Activated CD4-positive, CD25-positive, alpha-beta regulatory T cell treated with anti-CD3 and anti-CD28 coated beads, Interleukin-2, amount 50 U/mL, for 72 hours (primary cell): ENCODE results near the gene COL4A4.

ENCODE experiments used
- DNase-seq: peaks from one replicate; pipeline ENCODE4 v3.0.0; 2021

Gene COL4A4

DNA sequence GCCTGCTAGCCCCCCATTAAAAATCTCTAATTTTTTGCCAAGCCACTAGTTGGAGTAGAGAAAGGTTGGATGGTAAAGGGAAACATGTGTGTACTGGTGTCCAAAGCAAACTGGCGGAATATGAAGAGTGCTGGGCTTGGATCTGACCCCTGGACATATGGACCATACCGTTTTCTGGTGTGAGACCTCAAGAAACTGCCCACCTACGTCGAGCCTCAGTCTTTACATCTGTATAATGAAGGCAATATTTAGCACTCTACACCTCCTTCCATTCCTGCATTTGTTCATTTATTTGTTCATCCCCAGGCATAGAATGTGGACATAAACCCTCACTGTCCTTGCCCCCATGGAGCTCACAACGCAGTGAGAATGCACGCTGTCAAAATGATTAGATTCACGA lies 185.7 kb downstream of the COL4A4 start:
- DNase-seq, result no peak

- DNase-seq, result no peak
These were observed 186.2 kb downstream of the COL4A4 start for GRCh38 chr2:226977775-226978190.

DNA sequence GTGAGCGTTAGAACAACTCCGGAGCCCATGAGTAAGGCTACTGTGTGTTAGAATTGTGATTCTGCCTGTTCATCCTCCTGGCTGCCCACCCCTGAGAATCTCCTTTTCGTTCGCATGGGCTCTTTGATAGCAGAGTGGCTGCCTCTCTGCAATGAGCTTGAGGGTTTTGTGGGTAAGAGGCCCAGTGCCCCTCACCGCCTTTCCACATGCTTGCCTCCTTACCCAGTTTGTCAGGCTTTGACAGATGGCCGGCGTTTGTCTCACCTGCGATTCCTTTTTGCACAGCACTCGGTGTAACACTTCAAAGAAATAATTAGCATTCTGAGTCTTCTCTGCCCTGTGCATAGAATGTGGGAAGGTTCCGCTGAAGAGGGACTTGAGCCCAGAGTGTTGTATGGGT lies 190.2 kb downstream of the COL4A4 start:
- no peak for DNase-seq

GRCh38 chr2:226971770-226972169 lies 192.2 kb downstream of the COL4A4 start:
- DNase-seq, result no peak

- DNase-seq, result no peak
These were observed 192.9 kb downstream of the COL4A4 start for GRCh38 chr2:226971084-226971483.

- no peak for DNase-seq
These were observed 193.6 kb downstream of the COL4A4 start for GRCh38 chr2:226970362-226970761.

- no peak for DNase-seq
These were observed 194.5 kb downstream of the COL4A4 start for GRCh38 chr2:226969417-226970080.

DNA sequence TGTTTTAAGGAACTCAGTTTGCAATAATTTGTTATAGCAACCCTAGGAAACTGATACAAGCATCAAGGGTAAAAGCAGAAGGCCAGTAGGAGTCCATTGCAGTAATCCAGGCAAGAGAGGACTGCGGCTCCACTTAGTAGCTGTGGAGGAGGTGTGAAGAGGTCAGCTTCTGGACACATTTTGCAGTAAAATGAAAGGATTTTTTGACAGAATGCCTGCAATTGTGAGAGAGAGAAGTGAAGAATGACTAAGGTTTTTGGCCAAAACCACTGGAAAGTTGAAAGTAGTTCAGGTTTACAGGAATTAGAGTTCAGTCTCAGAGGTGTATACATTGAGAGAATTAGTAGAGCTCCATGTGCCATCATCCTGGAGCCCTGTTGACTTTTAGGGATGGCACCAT lies 198.6 kb downstream of the COL4A4 start:
- DNase-seq, result no peak

GRCh38 chr2:226963528-226963927 lies 200.5 kb downstream of the COL4A4 start:
- DNase-seq, result no peak

DNA sequence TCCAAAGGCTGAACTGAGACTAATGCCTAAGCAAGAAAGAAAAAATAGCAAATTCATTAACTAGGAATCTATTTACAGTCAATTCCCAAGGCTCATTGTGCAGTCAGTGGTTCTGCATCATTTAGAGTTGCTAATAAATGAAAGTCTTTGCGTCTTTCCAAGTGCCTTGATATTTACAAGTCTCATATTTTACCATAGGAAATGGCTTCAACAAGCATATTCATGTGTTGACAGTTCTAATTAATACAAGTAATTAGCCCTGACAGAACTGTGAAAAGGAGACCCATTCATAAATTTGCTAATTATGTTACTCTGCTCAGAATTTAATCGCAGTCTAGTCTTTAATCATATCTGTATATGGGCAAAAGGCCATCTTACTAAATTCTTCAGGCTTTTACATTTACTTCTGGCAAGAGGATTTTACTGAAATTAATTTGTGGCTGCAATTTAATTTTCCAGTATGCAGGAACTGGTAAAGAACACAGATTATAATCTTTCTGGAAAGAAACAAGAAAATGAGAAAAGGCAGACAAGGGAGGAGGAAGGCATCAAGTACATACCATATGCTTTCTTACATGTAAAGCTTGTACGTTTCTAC lies 201.7 kb downstream of the COL4A4 start:
- DNase-seq, result no peak

- DNase-seq, result no peak
These were observed 204.6 kb downstream of the COL4A4 start for GRCh38 chr2:226959418-226959817.

DNA sequence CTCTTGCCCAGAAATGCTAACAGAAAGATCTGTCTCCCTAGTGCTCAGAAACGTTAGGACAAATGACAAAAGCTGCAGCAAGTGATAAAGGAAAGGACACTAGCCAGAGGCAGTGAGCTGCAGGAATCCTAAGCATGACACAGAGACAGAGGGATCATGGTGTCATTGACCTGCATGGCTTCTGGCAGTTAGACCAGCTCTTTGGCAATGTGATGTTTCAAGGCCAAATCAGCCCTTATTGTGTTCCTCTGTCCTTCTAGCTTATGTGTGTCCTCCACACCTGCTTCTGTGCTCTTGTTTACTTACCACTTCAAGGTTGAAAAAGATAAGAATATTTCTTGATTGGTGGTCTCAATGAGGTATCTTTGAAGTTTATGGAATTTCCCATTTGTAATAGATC lies 207.3 kb downstream of the COL4A4 start:
- no peak for DNase-seq

DNA sequence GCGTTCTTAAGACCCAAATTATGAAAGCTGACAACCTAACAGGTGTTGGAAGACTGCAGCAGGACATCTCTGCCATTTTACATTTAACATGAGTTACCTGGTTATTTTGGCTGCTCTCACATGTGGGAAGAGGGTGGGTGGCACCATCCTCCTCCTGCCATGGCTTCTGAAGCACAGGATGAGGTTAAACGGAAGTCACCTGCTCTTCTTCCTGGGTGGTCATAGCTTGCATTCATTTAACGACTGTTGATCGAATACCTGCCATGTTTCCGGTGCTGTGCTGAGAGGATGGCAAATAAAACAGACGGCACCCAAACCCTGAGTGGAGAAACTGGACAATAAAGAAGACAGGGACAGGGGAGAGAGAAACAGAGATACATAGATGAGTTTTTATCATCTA lies 210.2 kb downstream of the COL4A4 start:
- DNase-seq, result no peak

GRCh38 chr2:226953206-226953605 lies 210.8 kb downstream of the COL4A4 start:
- no peak for DNase-seq
